SK-N-SH (cell line): Measurements from ENCODE around the gene EPHA6.

ENCODE experiments used
- CHD2 ChIP-seq: fragments of 150-350 bp; IDR thresholded peaks from 2 replicates; pipeline ENCODE4 v1.6.1; 2018; ENCODE audit warnings: low read length; ENCODE audit not compliant: partially characterized antibody
- EP300 ChIP-seq, 2 experiments: IDR thresholded peaks; 2 replicates each; pipeline versions ENCODE4 v1.4.0 to v1.6.1; 2012; ENCODE audit warnings: borderline replicate concordance in 1 of 2, low read depth in 1 of 2, low read length in 1 of 2
- RAD21 ChIP-seq: IDR thresholded peaks from 2 replicates; pipeline ENCODE4 v1.6.1; 2012; ENCODE audit warnings: mild to moderate bottlenecking, low read length
- RFX5 ChIP-seq: IDR thresholded peaks from 2 replicates; pipeline ENCODE4 v1.6.1; 2012; ENCODE audit warnings: mild to moderate bottlenecking, improper control_type of control experiment, low read length
- SIN3A ChIP-seq: IDR thresholded peaks from 2 replicates; pipeline ENCODE4 v1.6.1; 2012; ENCODE audit warnings: low read depth, mild to moderate bottlenecking, low read length, moderate library complexity, borderline replicate concordance
- TAF1 ChIP-seq: IDR thresholded peaks from 2 replicates; pipeline ENCODE4 v1.6.1; 2012; ENCODE audit warnings: low read depth, mild to moderate bottlenecking, low read length, moderate library complexity, borderline replicate concordance
- USF1 ChIP-seq: IDR thresholded peaks from 2 replicates; pipeline ENCODE4 v1.4.0; 2012; ENCODE audit warnings: low read depth, borderline replicate concordance
- ZBTB33 ChIP-seq: IDR thresholded peaks from 2 replicates; pipeline ENCODE4 v1.4.0; 2012; ENCODE audit warnings: low read depth, borderline replicate concordance

- no peak for TF ChIP-seq CHD2
- no peak for TF ChIP-seq TAF1
- no peak for TF ChIP-seq EP300 (IDR thresholded peaks at IDR 0.05; ENCODE audit: borderline replicate concordance in 1 of 2, low read depth in 1 of 2, low read length in 1 of 2)
- TF ChIP-seq RAD21: no peak
- TF ChIP-seq SIN3A: no peak
- no peak for TF ChIP-seq RFX5
- TF ChIP-seq ZBTB33: no peak
- no peak for TF ChIP-seq USF1
Measured at GRCh38 chr3:96931119-96931862, 116.9 kb downstream of the EPHA6 start.
